HG03097 (cell line): ENCODE measurements around the gene CIB4.

Experiments used
- ATAC-seq: cut with Tn5 transposase; IDR thresholded peaks from one replicate; pipeline ENCODE4 v1.9.1; 2021; ENCODE audit not compliant: unreplicated experiment, low FRiP score

Gene CIB4

GRCh38 chr2:26587994-26588393 lies 53.2 kb downstream of the CIB4 start:
- no peak for ATAC-seq

DNA sequence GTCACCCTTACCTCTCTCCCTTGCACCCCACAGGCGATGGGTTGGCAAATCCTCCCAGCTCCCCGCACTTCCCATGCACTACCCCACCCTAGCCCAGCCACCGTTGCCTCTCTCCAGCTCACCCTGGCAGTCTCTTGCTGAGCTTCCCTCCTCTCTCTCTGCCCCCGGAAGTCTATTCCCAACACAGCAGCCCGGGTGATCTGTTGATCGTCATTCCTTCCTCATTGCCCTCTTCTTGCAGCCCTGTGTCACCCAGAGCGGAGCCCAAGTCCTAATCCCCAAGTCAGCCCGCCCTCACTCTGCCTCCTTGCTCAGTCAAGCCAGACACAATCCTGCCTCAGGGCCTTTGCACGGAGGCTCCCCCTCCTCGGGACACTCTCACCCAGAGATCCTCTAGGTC lies 55.2 kb downstream of the CIB4 start:
- ATAC-seq = no peak

GRCh38 chr2:26585100-26585499 lies 56.1 kb downstream of the CIB4 start:
- no peak for ATAC-seq

DNA sequence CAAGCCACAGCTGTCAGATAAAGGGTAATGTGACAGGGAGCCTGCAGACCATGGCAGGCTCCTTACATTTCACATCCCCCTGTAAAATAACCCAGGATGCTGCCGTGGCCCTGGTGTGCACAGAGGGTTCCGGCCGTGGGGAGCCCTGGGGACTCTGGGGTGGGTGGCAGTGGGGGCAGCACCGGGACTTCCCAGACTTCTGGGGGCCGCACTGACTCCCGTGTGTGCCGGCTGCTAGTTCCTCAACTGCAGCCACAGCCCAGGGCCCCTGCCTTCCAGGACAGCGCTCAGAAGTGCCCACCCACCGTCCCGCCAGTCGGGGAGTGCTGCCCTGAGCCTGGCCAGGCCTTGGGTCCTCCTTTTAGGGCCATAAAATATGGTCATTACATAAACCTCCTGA lies 56.5 kb downstream of the CIB4 start:
- ATAC-seq = no peak

DNA sequence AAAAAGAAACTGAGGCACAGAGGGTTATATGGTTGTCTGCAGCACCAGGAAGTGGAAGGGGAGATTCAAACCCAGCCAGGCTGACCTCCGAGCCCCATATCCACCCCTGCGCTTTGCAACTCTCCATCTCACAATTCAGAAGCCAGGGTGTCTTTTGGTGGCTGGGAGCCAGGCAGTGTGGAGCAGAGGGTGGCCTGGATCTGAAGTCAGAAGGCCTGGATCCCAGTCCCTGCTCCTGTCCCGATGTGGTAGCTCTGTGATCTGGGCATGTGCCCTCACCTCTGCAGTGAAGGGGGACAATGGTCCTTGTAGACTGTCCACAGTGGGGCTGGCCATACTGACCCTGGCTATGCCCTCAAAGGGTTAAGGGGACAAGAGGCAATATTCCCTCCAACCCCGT lies 57.0 kb downstream of the CIB4 start:
- ATAC-seq = no peak

DNA sequence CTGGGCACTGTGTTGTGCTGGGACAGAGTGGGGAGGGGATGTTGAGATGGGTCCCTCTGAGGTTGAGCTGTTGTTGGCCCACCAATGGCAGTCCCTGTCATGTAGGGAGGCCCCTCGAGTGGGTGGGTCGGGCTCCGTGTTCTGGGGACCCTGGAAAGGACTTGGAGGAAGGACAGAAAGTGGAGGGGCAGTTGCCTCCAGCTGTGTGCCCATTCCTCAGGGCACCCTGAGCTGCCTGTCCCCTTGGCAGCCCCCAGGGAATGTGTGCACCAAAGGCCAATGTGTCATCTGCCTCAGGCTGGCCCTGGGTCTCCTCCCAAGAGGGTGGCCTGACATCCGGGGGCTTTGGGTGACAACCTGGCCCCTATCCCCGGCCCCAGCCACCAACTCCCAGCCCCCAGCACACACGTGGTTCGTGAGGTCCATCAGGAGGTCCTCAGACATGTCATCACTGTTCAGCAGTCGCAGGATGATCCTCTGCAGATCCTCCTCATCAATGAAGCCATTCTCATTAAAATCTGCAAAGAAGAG lies 57.7 kb downstream of the CIB4 start:
- ATAC-seq = no peak

DNA sequence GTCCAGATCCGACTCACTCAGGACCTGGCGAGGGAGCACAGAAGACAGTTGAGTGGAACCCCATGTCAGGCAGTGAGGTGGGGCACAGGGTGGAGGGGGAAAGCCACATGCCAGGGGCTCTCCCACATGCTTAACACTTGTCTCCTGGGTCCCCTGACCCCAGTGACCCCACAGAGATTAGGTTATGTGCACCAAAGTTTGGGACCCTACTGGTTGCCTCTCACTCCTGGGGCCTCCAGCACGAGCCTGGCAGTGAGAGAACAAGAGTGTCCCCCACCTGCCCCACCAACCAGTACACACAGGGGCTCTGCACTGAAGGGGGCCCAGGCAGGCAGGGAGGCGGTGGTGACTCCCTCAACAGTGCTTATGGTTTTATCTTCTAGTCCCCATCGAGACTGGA lies 58.3 kb downstream of the CIB4 start:
- ATAC-seq = no peak

DNA sequence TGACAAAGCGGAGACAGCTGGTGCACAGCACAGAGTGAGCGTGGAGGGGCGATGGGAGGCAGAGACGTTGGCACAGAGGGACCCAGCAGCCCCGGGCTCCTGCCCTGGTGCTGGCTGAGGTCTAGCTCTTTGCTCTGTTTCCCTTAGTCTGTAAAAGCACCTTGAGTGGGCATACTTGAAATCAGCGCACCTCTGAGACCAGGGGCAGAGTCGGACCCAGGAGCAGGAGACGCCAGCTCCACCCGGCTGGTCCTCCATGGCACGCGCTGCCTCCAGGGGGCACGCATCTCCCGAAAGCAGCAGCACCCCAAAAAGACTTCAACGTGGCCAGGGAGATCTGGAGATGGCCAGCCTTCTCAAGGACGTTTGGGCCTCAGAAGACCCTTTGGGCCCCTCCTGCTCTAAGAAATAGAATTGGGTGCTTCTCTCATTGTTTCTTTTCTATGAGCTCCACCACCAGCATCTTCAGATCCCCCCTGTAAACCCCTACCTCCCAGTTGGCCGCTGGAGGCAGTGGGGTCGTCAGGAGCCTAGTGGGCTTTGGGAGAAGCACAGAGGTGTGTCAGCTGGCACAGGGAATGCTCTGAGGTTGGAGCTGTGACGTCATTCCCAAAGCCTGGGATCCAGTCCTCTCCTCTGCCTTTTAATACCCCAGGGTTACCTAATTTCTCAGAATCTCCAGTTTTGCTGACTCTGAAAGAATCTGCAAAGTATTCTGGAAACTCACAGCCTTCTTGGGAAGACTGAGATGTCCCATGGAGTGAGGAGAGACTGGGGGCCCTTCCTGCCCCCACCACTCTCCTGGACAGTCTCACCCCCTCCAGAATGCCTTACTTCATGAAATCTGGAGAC lies 58.9 kb downstream of the CIB4 start:
- ATAC-seq = no peak

- no peak for ATAC-seq
These were observed 59.7 kb downstream of the CIB4 start for GRCh38 chr2:26581266-26581990.

GRCh38 chr2:26580751-26581150 lies 60.4 kb downstream of the CIB4 start:
- ATAC-seq = no peak

DNA sequence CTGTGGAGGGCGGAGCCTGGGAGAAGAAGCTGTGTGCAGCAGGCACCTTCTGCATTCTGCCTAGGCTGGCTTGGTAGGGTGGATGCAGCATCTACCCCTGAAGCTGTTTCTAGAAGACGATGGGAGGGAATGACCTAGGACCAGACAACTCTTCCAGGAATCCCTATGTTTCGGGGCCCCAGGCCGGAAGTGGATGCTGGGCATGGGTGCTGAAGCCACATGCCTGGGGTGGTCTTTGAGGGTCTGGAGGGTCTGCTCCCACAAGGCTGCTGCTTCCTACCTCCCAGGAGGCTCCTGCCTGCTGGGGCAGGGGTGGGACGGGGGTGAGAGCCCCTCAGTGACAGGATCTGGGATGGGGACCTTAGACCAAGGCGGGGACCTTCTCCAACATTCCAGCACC lies 61.0 kb downstream of the CIB4 start:
- no peak for ATAC-seq

DNA sequence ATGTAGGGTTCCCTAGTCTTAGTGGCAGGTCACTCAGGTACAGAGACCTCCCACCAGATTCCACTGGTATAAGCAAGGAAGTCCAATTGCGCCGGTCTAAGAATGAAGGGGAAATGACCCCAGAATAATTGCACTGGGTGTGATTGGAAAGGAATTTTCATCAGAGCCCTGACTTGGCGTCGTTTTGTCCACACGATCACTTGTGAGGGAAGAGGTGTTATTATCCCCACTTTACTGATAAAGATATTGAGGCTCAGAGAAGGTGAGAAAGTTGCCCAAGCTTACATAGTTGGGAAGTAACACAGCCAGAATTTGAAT lies 61.5 kb downstream of the CIB4 start:
- no peak for ATAC-seq

- ATAC-seq = no peak
These were observed 62.0 kb downstream of the CIB4 start for GRCh38 chr2:26579025-26579722.

DNA sequence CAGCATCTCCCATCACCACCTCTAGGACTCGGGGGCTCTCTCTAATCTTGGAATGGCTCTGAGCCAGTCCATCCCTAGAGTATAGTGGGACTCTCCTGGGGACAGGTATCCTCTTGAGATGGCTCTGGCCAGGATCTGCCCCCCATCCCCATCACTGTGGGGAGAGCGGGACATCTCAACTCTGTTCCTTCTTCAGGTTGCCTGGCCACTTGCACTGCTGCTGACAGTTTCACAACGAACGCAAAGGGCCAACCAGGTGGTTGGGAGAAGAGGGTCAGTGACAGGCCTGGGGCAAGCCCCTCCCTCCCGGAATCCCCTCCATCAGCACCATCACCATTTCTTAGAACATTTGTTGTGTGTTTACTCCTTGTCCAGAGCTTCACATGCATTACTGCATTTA lies 62.6 kb downstream of the CIB4 start:
- no peak for ATAC-seq

DNA sequence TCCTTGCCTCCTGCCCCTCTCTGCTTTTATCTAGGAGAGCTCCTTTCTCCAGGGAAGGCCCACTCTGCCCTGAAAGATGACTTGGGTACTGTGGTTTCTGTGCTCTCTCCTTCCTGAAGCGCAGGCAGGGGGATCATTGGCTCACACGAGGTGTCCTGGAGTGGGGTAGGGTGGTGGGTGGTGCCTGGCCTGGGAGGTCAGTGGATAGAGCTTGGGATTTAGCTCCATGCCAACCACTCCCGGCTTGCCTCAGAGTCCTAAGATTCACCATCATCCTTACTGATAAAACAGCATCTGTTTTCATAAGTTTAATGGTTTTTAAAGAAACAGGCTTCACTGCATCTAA lies 63.1 kb downstream of the CIB4 start:
- no peak for ATAC-seq

DNA sequence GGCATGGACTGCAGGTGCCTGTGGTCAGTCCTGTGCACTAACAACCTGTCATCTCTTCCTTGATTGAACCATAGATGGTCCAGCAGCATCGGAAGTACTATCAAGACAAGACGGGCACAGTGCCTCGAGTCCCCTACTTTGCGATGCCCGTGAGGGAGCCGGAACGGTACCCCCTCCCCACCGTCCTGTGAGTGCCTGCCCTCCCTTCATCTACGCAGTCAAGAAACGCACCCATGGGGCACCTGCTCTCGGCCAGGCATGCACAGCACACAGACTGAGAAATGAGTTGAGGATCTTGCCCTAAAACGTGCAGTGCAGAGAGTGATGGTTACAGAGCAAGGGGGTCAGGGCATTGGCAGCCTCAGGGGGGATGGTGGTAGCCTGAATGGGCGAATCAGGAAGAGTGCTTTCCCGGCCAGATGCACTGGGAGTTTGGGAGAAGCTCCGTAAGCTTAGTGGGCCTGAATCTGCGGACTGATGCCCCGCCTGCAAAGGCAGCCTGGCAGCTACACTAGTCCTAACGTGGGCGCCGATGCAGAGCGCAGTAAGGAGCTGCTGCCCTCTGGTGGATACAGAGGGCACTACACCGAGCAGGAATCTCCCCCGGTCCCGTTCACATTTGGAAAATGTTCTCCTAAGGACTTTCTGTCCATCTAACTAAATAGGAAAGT lies 63.6 kb downstream of the CIB4 start:
- ATAC-seq = no peak

DNA sequence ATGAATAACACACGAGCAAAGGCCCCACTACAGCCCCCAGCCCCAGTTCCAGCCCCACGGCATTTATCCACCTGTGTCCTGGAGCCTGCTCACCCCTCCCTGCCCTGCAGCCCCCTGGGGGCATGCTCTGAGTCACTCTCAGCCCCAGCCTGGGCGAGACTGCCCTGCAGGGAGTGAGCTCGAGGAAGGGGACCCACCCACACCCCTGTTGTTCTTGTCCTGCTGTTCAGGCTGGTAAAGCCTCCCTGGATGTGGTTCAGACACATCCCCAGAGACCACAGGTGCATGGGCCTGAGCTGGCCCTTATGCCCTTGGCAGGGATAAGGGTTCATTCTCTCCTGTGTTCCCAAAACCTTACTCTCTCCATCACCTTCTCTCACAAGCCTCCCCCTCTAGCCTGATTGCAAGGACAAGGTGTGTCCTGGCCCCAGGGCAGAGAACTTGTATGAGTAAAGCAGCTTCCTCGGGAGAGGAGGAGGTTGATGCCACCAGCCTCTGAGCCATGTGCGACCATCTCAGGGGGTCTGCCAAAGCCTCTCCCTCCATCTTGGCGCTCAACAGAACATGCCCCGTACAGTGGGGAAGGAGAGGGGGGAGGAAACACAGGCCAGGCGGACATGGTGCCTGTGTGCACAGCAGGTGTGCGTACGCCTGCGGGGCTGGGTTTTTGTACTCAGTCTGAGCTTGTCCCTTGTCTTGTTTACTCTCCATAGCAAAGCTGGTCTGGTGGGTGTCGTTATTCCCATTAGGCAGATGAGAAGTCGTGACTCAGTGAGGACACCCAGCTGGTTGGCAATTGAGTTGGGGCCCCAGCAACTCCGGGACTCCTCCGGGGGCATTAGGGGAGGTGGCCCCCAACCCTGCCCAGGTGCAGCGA lies 64.4 kb downstream of the CIB4 start:
- ATAC-seq = no peak

GRCh38 chr2:26575836-26576564 lies 65.2 kb downstream of the CIB4 start:
- no peak for ATAC-seq

DNA sequence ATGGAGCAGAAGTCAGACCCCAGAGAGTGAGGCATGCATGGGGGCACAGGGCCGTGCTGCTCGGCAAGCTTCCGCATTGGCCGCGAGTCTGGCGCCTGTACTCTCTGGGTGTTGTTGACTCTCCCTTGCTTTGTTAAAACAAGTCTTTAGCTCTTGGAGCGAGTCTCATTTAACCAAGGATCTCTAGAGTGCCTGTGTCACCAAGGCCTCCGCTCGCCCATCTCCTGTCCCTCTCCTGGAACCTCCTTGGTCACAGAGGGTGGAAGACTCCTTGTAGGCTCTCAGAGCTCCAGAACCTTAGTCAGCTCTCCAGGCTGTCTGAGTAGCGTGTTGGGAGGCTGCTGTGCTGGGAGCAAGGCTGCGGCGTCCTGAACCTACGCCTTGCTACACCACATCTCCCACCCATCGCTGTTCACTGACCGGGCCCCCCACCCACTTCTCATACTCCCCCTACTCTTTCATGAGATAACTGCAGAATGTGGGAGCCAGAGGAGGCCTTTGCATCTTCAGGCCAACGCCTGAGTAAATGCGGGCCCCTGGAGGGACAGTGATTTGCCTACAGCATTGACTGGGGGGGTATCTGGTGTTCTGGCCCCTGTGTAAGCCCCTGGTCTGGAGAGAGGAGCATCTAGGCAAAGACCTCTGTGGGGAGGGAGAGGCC lies 66.1 kb downstream of the CIB4 start:
- ATAC-seq = no peak
